ENCODE data around the gene MS4A8.

DNA sequence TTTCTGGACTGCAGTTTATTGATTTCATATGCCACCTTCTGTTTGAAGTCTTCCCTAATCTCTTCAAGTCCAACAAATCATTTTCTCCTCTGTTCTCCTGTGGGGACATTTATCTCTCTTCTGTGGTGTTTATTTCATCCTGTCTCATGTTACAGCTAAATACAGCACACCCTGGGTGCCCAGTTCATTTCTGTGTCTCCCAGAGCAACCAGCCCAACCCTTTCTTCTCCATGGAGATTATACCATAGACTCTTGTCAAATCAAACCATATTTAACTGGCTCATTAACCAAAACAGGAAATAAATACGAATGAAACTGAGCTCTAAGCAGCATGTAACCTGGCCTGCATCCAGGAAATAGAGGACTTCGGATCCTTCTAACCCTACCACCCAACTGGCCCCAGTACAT, at the start of gene MS4A8:
- TF ChIP-seq, protein P1, sequence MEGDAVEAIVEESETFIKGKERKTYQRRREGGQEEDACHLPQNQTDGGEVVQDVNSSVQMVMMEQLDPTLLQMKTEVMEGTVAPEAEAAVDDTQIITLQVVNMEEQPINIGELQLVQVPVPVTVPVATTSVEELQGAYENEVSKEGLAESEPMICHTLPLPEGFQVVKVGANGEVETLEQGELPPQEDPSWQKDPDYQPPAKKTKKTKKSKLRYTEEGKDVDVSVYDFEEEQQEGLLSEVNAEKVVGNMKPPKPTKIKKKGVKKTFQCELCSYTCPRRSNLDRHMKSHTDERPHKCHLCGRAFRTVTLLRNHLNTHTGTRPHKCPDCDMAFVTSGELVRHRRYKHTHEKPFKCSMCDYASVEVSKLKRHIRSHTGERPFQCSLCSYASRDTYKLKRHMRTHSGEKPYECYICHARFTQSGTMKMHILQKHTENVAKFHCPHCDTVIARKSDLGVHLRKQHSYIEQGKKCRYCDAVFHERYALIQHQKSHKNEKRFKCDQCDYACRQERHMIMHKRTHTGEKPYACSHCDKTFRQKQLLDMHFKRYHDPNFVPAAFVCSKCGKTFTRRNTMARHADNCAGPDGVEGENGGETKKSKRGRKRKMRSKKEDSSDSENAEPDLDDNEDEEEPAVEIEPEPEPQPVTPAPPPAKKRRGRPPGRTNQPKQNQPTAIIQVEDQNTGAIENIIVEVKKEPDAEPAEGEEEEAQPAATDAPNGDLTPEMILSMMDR (IDR thresholded peaks at IDR 0.05; ENCODE audit: insufficient read depth, low read depth, low read length) = no peak
- no peak for TF ChIP-seq EZH2 (IDR thresholded peaks at IDR 0.05; ENCODE audit: insufficient read depth, low read length)

All from astrocyte (in vitro differentiated cells and primary cell).